ENCODE data around the gene COL5A1. TPM values are rescaled to one million over a fixed set of nuclear protein-coding genes. Genes with fewer than 3 reads are reported as not detected.

Gene COL5A1
- polyA plus RNA-seq, 3 donors: 0.01 TPM; not detected in 2

DNA sequence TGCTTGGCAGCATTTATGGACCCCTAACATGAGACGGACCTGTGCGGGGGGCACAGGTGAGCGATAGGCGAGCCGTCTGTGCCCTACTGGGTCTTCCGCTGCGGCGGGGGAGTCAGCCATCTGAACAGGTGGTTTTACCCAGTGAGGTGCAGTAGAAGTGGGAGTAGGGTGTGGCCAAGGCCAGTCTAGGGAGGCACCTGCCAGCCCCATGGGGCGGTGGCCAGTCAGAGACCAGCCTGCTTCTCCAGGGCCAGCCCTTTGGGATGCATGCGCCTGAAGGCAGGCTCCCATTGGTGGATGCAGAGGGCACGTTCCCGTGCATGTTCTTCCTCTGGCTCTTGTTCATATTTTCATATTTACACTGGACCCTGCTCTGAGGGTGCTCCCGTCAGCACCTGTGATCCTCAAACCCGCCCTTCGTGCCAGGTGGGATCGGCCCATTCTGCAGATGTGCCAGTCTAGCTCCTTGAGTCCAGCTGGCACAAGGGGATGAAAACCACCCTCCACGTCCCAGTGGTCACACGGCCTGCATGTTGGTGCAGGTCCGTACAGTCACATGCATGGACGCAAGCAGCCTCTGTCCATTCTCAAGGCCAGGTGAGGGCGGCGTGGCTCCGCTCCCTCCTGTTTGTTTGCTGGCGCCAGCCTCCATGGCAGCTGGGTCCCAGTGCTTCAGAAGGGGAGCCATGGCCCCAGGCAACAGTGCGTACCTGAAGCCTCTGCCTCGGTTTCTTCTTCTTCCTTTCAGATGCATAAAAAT is 9.0 kb downstream of the COL5A1 start:
- no peak overlapping the region for H3K27ac ChIP-seq (ENCODE audit: low read depth in 1 of 2, low read length in 2 of 2)
- H3K4me3 Mint-ChIP-seq: no peak overlapping the region
- H3K9me3 ChIP-seq (replicated peaks in 1 of 2; ENCODE audit: control insufficient read depth in 1 of 2, insufficient read depth in 1 of 2, low read length in 2 of 2): no peaks in the 10 kb centered on the region
- no peak overlapping the region for H3K4me2 ChIP-seq (replicated peaks; ENCODE audit: extremely low read depth, low read length, poor library complexity, severe bottlenecking)
- peaks cover 0 to 1% (median 0%) of the 10 kb centered on the region in 7 donors for H3K9me3 Mint-ChIP-seq
- H3K27me3 ChIP-seq (ENCODE audit: control insufficient read depth in 2 of 2, insufficient read depth in 2 of 2, low read length in 2 of 2): no peaks in the 10 kb centered on the region
- peaks cover 1 to 8% (median 3%) of the 10 kb centered on the region in 3 donors for H3K27me3 Mint-ChIP-seq (ENCODE audit: low read depth in 3 of 3)
- no peaks in the 10 kb centered on the region for H3K36me3 Mint-ChIP-seq
- 97% methylated on average over 24 of the region's 26 CpGs for WGBS (ENCODE audit: insufficient coverage)
- no peak overlapping the region for H3K9ac ChIP-seq (ENCODE audit: insufficient read depth, low read length, poor library complexity, severe bottlenecking)
- H3K4me1 ChIP-seq (ENCODE audit: control insufficient read depth in 1 of 2, insufficient read depth in 2 of 2, low read length in 2 of 2): no peaks in the 10 kb centered on the region
- H3K36me3 ChIP-seq (replicated peaks in 1 of 2; ENCODE audit: control insufficient read depth in 1 of 2, insufficient read depth in 2 of 2, low read length in 2 of 2): no peaks in the 10 kb centered on the region
- TF ChIP-seq, protein P1, sequence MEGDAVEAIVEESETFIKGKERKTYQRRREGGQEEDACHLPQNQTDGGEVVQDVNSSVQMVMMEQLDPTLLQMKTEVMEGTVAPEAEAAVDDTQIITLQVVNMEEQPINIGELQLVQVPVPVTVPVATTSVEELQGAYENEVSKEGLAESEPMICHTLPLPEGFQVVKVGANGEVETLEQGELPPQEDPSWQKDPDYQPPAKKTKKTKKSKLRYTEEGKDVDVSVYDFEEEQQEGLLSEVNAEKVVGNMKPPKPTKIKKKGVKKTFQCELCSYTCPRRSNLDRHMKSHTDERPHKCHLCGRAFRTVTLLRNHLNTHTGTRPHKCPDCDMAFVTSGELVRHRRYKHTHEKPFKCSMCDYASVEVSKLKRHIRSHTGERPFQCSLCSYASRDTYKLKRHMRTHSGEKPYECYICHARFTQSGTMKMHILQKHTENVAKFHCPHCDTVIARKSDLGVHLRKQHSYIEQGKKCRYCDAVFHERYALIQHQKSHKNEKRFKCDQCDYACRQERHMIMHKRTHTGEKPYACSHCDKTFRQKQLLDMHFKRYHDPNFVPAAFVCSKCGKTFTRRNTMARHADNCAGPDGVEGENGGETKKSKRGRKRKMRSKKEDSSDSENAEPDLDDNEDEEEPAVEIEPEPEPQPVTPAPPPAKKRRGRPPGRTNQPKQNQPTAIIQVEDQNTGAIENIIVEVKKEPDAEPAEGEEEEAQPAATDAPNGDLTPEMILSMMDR (IDR thresholded peaks at IDR 0.05): no peak
- H3K4me3 ChIP-seq (replicated peaks in 1 of 3; ENCODE audit: low read depth in 2 of 3, low read length in 3 of 3): no peak overlapping the region
- no peak overlapping the region for H2AFZ ChIP-seq (ENCODE audit: insufficient read depth, low read depth, low read length, poor library complexity, severe bottlenecking)
- intact Hi-C loops (cut with micrococcal nuclease): no loop called here
- H3K27ac Mint-ChIP-seq: no peak overlapping the region
- no peaks in the 10 kb centered on the region for H4K20me1 ChIP-seq (ENCODE audit: insufficient read depth, low read length)
- no peaks in the 10 kb centered on the region for H3K4me1 Mint-ChIP-seq
- H3K79me2 ChIP-seq (ENCODE audit: insufficient read depth, low read length): no peaks in the 10 kb centered on the region
- DNase-seq: no peak

DNA sequence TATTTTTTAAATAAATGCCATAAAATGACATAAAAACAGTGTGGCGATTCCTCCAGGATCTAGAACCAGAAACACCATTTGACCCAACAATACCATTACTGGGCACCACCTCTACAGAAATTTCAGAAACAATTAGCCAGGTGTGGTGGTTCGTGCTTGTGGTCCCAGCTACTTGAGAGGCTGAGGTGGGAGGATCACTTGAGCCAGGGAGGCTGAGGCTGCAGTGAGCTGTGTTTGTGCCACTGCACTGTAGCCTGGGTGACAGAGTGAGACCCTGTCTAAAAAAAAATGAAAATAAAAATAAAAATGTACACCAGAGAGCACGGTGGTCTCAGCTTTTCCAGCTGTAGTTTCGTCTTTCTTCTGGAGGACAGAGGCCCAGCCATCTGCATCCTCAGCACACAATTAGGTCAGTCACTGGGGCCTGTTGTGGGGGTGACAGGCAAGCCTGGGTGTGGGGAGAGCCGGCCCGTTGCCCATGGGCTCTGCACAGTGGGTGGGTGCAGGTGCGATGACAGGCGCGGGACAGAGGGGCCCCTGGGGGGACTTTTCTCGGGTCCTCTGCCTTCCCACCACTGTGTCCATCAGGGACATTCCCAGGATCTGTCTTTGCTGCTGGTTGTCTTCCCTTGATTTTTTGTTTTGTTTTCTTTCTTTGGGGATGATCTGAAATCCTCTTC is 9.8 kb downstream of the COL5A1 start:
- no peaks in the 10 kb centered on the region for H3K36me3 ChIP-seq (replicated peaks in 1 of 2; ENCODE audit: control insufficient read depth in 1 of 2, insufficient read depth in 2 of 2, low read length in 2 of 2)
- no peaks in the 10 kb centered on the region for H3K9me3 ChIP-seq (replicated peaks in 1 of 2; ENCODE audit: control insufficient read depth in 1 of 2, insufficient read depth in 1 of 2, low read length in 2 of 2)
- TF ChIP-seq, protein P1 (IDR thresholded peaks at IDR 0.05): no peak
- no peak overlapping the region for H3K27ac ChIP-seq (ENCODE audit: low read depth in 1 of 2, low read length in 2 of 2)
- Mint-ChIP-seq H3K4me3 (no peak overlapping the region), H3K36me3 (no peaks in the 10 kb centered on the region), H3K27me3 (ENCODE audit: low read depth in 3 of 3) (peaks cover 0 to 8% (median 3%) of the 10 kb centered on the region in 3 donors), H3K9me3 (peaks cover 0 to 1% (median 0%) of the 10 kb centered on the region in 7 donors), H3K27ac (no peak overlapping the region), H3K4me1 (no peaks in the 10 kb centered on the region)
- no peaks in the 10 kb centered on the region for H3K79me2 ChIP-seq (ENCODE audit: insufficient read depth, low read length)
- intact Hi-C loops (cut with micrococcal nuclease): no loop called here
- no peak for DNase-seq
- no peak overlapping the region for H3K4me3 ChIP-seq (replicated peaks in 1 of 3; ENCODE audit: low read depth in 2 of 3, low read length in 3 of 3)
- no peaks in the 10 kb centered on the region for H3K4me1 ChIP-seq (ENCODE audit: control insufficient read depth in 1 of 2, insufficient read depth in 2 of 2, low read length in 2 of 2)
- H3K27me3 ChIP-seq (ENCODE audit: control insufficient read depth in 2 of 2, insufficient read depth in 2 of 2, low read length in 2 of 2): no peaks in the 10 kb centered on the region
- H4K20me1 ChIP-seq (ENCODE audit: insufficient read depth, low read length): no peaks in the 10 kb centered on the region
- H2AFZ ChIP-seq (ENCODE audit: insufficient read depth, low read depth, low read length, poor library complexity, severe bottlenecking): no peak overlapping the region
- H3K9ac ChIP-seq (ENCODE audit: insufficient read depth, low read length, poor library complexity, severe bottlenecking): no peak overlapping the region
- WGBS (ENCODE audit: insufficient coverage): 100% methylated on average over 6 of the region's 10 CpGs
- H3K4me2 ChIP-seq (replicated peaks; ENCODE audit: extremely low read depth, low read length, poor library complexity, severe bottlenecking): no peak overlapping the region

Measured in CD14-positive monocyte (primary cell).